K562 (cell line): ENCODE measurements around the gene MDK. TPM values are rescaled to one million over a fixed set of nuclear protein-coding genes. Genes with fewer than 3 reads are reported as not detected.

ENCODE experiments used
- CBX8 ChIP-seq: fragments of 200-600 bp; sonication (generic); IDR thresholded peaks from 2 replicates; pipeline ENCODE4 v1.6.1; 2012; ENCODE audit warnings: borderline replicate concordance, mixed run types, low read depth, mild to moderate bottlenecking, moderate library complexity, mixed read lengths, low read length, control low read depth, inconsistent platforms; ENCODE audit not compliant: poor library complexity, severe bottlenecking; ENCODE audit errors: extremely low read depth
- CREB5 ChIP-seq: fragments of 250-450 bp; sonication (Bioruptor Pico); IDR thresholded peaks from 2 replicates; pipeline ENCODE4 v1.5.0; 2020; ENCODE audit warnings: mild to moderate bottlenecking
- EGR1 ChIP-seq: fragments of 450-650 bp; conservative IDR thresholded peaks from 2 replicates; pipeline ENCODE4 v1.6.1; 2017; ENCODE audit warnings: mild to moderate bottlenecking
- HMG20A ChIP-seq: fragments of 450-650 bp; formaldehyde crosslinking; conservative IDR thresholded peaks from 2 replicates; pipeline ENCODE4 v1.4.0; 2020; ENCODE audit warnings: mild to moderate bottlenecking, mixed read lengths
- HMGXB4 ChIP-seq: sonication (generic); formaldehyde crosslinking; IDR thresholded peaks from 2 replicates; pipeline ENCODE4 v1.8.1; 2023; ENCODE audit warnings: mild to moderate bottlenecking, missing genetic modification reagents
- HOXB6 ChIP-seq: fragments of 250-450 bp; sonication (Bioruptor Pico); IDR thresholded peaks from 2 replicates; pipeline ENCODE4 v1.5.1; 2022; ENCODE audit warnings: mild to moderate bottlenecking, borderline replicate concordance
- ILF3 ChIP-seq: fragments of 450-650 bp; IDR thresholded peaks from 2 replicates; pipeline ENCODE4 v1.6.1; 2018; ENCODE audit warnings: antibody characterized with exemption, mild to moderate bottlenecking, moderate library complexity, borderline replicate concordance
- MYBL2 ChIP-seq, 2 experiments: fragments of 450-650 bp in 1 of 2; sonication (generic) in 1 of 2; formaldehyde crosslinking in 1 of 2; IDR thresholded peaks; 2 replicates each; pipeline versions ENCODE4 v1.6.1 to v1.8.1; 2017 to 2022; ENCODE audit warnings: borderline replicate concordance in 1 of 2, inconsistent platforms in 1 of 2, low read depth in 1 of 2, mild to moderate bottlenecking in 1 of 2, missing genetic modification reagents in 1 of 2, moderate library complexity in 1 of 2
- POLR2G ChIP-seq: fragments of 200-400 bp; formaldehyde crosslinking; IDR thresholded peaks from 2 replicates; pipeline ENCODE4 v1.6.1; 2017; ENCODE audit warnings: low read depth, mild to moderate bottlenecking, antibody characterized with exemption, low read length, moderate library complexity
- RBM39 ChIP-seq: fragments of 200-400 bp; formaldehyde crosslinking; optimal IDR thresholded peaks from 2 replicates; pipeline ENCODE3; 2018; ENCODE audit warnings: low read depth, low read length
- SNRNP70 ChIP-seq: fragments of 200-400 bp; formaldehyde crosslinking; optimal IDR thresholded peaks from 2 replicates; pipeline ENCODE3; 2017; ENCODE audit warnings: low read depth, low read length
- SRSF3 ChIP-seq: fragments of 200-400 bp; formaldehyde crosslinking; IDR thresholded peaks from 2 replicates; pipeline ENCODE4 v1.6.1; 2016; ENCODE audit warnings: mild to moderate bottlenecking, low read length, moderate library complexity; ENCODE audit not compliant: insufficient read depth
- ZNF318 ChIP-seq, 2 experiments: fragments of 450-650 bp; IDR thresholded peaks; 2 replicates each; pipeline ENCODE4 v1.6.1; 2016; ENCODE audit warnings: mild to moderate bottlenecking in 2 of 2, borderline replicate concordance in 1 of 2, low read depth in 1 of 2, moderate library complexity in 1 of 2
- polyA plus RNA-seq, 8 experiments: library from polyadenylated mRNA; depleted of rRNA in 4 of 8; stranded (reverse) in 5 of 8; unstranded in 3 of 8; fragments of >200 nt; fragmentation: Nextera tagmentation in 2 of 8; fragmentation: Illumina TruSeq in 1 of 8; extraction: Ambion mirVana in 2 of 8; extraction: Trizol in 1 of 8; gene quantifications; 2 replicates each; pipeline versions ENCODE4 v1.2.1 to v1.2.3, GENCODE V29; 2011 to 2014; ENCODE audit warnings: inconsistent platforms in 1 of 8, missing spikeins in 1 of 8
- total RNA-seq, 7 experiments: library from RNA; depleted of rRNA in 6 of 7; stranded (reverse); fragments of >200 nt in 6 of 7; fragmentation: Illumina TruSeq in 2 of 7; extraction: Trizol in 2 of 7; gene quantifications; 2 replicates each; pipeline versions ENCODE4 v1.2.1 to v1.2.3, GENCODE V29; 2011 to 2021; ENCODE audit warnings: low replicate concordance in 1 of 7

The MDK gene
- total and polyA plus RNA-seq, 9 of the 15 experiments (the other 6 are each of a cell fraction or from before 2014, with no cell fraction given), result 20.7 to 700 (median 350) TPM

GRCh38 chr11:46347637-46348311 is 33.7 kb upstream of the MDK start (continued):
- TF ChIP-seq CREB5 (CRISPR knock-in tag), result no peak
- TF ChIP-seq RBM39, result no peak
- no peak for TF ChIP-seq HMGXB4 (CRISPR knock-in tag)
- no peak for TF ChIP-seq ZNF318 (IDR thresholded peaks at IDR 0.05; ENCODE audit: borderline replicate concordance in 1 of 2, low read depth in 1 of 2)
- no peak for TF ChIP-seq HMG20A (CRISPR knock-in tag)
- TF ChIP-seq EGR1, result no peak
- no peak for TF ChIP-seq SNRNP70
- TF ChIP-seq POLR2G, result peak; percentile 78
- no peak for TF ChIP-seq HOXB6 (CRISPR knock-in tag)
- TF ChIP-seq MYBL2 (IDR thresholded peaks at IDR 0.05; ENCODE audit: low read depth), result no peak
- no peak for TF ChIP-seq MYBL2 (CRISPR knock-in tag; IDR thresholded peaks at IDR 0.05; ENCODE audit: borderline replicate concordance)
- no peak for TF ChIP-seq SRSF3
- TF ChIP-seq CBX8, result no peak
- no peak for TF ChIP-seq ILF3
